ENCODE results near the gene TMPRSS12.

TMPRSS12 gene

DNA sequence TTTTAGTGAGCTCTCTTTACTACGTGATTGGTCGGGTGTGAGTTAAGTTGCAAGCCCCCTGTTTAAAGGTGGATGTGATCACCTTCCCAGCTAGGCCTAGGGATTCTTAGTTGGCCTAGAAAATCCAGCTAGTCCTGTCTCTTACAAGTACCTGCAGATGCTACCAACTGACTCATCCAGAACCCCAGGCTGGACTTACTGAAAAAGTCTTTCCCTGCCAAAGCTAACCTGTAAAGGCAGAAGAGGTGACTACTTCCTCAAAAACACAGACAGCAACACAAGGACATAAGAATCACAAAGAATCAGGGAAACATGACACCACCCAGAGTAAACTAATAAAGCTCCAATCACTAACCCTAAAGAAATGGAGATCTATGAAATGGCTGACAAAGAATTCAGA lies 70.5 kb downstream of the TMPRSS12 start:
- ATAC-seq (ENCODE audit: low read depth) (no peak), DNase-seq (ENCODE audit: low spot score) (no peak)
- H3K9me3 ChIP-seq (ENCODE audit: severe bottlenecking), result peaks cover 10% of the 10 kb centered on the region
- no peaks in the 10 kb centered on the region for H3K4me1 ChIP-seq (ENCODE audit: insufficient read depth, poor library complexity, severe bottlenecking)
- H3K27ac ChIP-seq (ENCODE audit: poor library complexity, severe bottlenecking), result no peak overlapping the region
- no peak overlapping the region for H3K4me3 ChIP-seq (ENCODE audit: severe bottlenecking)
- H3K36me3 ChIP-seq (ENCODE audit: low read depth), result no peaks in the 10 kb centered on the region
- H3K27me3 ChIP-seq (ENCODE audit: insufficient read depth, poor library complexity, severe bottlenecking), result no peaks in the 10 kb centered on the region
- TF ChIP-seq, protein P1, sequence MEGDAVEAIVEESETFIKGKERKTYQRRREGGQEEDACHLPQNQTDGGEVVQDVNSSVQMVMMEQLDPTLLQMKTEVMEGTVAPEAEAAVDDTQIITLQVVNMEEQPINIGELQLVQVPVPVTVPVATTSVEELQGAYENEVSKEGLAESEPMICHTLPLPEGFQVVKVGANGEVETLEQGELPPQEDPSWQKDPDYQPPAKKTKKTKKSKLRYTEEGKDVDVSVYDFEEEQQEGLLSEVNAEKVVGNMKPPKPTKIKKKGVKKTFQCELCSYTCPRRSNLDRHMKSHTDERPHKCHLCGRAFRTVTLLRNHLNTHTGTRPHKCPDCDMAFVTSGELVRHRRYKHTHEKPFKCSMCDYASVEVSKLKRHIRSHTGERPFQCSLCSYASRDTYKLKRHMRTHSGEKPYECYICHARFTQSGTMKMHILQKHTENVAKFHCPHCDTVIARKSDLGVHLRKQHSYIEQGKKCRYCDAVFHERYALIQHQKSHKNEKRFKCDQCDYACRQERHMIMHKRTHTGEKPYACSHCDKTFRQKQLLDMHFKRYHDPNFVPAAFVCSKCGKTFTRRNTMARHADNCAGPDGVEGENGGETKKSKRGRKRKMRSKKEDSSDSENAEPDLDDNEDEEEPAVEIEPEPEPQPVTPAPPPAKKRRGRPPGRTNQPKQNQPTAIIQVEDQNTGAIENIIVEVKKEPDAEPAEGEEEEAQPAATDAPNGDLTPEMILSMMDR (IDR thresholded peaks at IDR 0.05; ENCODE audit: poor library complexity, severe bottlenecking), result no peak

DNA sequence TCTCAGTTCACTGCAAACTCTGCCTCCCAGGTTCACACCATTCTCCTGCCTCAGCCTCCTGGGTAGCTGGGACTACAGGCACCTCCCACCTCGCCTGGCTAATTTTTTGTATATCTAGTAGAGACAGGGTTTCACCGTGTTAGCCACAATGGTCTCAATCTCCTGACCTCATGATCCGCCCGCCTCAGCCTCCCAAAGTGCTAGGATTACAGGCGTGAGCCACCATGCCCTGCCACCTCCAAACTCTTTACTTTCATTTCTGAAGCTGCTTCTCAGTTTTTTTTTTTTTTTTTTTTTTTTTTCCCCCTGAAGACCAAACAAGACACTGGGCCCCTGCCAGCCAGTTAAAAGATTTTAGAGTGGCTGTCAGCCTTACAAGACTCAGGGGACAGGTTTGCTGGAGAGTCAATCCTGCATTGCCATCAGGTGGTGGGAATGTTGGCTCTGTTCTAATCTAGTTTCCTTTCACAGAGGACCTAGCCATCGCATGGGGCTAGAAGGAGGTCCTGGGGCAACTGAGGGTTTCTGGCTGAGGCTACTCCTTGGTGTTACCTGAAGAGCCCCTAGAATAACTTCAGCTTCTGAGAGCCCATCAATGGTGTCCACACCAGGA lies 72.3 kb downstream of the TMPRSS12 start:
- Histone ChIP-seq H3K36me3 (ENCODE audit: low read depth) (no peaks in the 10 kb centered on the region), H3K27me3 (ENCODE audit: insufficient read depth, poor library complexity, severe bottlenecking) (no peaks in the 10 kb centered on the region), H3K9me3 (ENCODE audit: severe bottlenecking) (peaks cover 10% of the 10 kb centered on the region), H3K27ac (ENCODE audit: poor library complexity, severe bottlenecking) (no peak overlapping the region), H3K4me1 (ENCODE audit: insufficient read depth, poor library complexity, severe bottlenecking) (no peaks in the 10 kb centered on the region), H3K4me3 (ENCODE audit: severe bottlenecking) (no peak overlapping the region)
- ATAC-seq (ENCODE audit: low read depth) (no peak), DNase-seq (ENCODE audit: low spot score) (no peak)
- TF ChIP-seq, protein P1 (IDR thresholded peaks at IDR 0.05; ENCODE audit: poor library complexity, severe bottlenecking), result no peak

DNA sequence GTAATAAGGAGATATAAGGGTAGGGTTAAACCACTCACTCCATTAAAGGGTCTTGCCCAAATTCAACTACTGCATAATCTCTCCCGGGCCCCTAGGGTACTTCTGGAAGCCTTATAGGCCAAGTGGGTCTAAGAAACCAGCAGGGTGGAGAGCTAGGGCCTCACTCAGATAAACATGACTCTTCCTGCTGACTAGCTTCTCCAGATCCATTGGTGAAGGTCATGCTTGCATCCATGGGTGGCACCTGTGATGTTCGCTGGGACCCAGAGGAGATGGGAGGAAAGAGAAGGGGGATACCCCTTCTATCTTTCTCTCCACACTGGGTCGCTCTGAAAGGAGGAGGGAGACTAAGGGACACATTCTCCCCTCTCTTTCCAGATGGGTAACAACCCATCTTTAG lies 73.6 kb downstream of the TMPRSS12 start:
- H3K27me3 ChIP-seq (ENCODE audit: insufficient read depth, poor library complexity, severe bottlenecking), result no peaks in the 10 kb centered on the region
- H3K36me3 ChIP-seq (ENCODE audit: low read depth), result no peaks in the 10 kb centered on the region
- no peak overlapping the region for H3K27ac ChIP-seq (ENCODE audit: poor library complexity, severe bottlenecking)
- DNase-seq (ENCODE audit: low spot score), result no peak
- peaks cover 10% of the 10 kb centered on the region for H3K9me3 ChIP-seq (ENCODE audit: severe bottlenecking)
- TF ChIP-seq, protein P1 (IDR thresholded peaks at IDR 0.05; ENCODE audit: poor library complexity, severe bottlenecking), result no peak
- ATAC-seq (ENCODE audit: low read depth), result no peak
- no peak overlapping the region for H3K4me3 ChIP-seq (ENCODE audit: severe bottlenecking)
- H3K4me1 ChIP-seq (ENCODE audit: insufficient read depth, poor library complexity, severe bottlenecking), result no peaks in the 10 kb centered on the region

DNA sequence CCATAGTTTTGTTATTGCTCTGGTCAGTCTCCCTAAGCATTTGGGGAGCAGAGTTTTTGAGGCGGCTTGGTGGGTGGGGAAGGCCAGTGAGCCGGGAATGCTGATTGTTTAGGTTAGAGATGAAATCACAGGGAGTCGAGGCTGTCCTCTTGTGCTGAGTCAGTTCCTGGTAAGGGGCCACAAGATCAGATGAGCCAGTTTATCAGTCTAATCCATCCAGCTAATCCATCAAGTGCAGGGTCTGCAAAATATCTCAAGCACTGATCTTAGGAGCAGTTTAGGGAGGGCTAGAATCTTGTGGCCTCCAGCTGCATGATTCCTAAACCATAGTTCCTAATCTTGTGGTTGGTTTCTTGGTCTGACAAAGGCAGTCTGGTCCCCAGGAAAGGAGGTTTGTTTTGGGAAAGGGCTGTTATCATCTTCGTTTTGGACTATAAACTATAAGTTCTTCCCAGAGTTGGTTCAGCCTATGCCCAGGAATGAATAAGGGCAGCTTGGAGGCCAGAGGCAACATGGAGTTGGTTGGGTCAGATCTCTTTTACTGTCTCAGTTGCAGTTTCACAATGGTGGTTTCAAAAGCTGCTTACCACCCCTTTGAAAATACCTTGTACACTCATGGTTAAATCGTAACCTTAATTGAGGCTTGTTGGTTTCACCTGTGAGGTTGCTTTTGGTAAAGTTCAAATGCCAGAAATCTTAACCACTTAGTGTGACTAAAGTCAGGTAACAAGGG lies 76.0 kb downstream of the TMPRSS12 start:
- no peaks in the 10 kb centered on the region for H3K27me3 ChIP-seq (ENCODE audit: insufficient read depth, poor library complexity, severe bottlenecking)
- H3K9me3 ChIP-seq (ENCODE audit: severe bottlenecking), result peaks cover 5% of the 10 kb centered on the region
- H3K4me3 ChIP-seq (ENCODE audit: severe bottlenecking), result no peak overlapping the region
- no peaks in the 10 kb centered on the region for H3K36me3 ChIP-seq (ENCODE audit: low read depth)
- no peak overlapping the region for H3K27ac ChIP-seq (ENCODE audit: poor library complexity, severe bottlenecking)
- H3K4me1 ChIP-seq (ENCODE audit: insufficient read depth, poor library complexity, severe bottlenecking), result peaks cover 3% of the 10 kb centered on the region
- TF ChIP-seq, protein P1 (IDR thresholded peaks at IDR 0.05; ENCODE audit: poor library complexity, severe bottlenecking), result no peak
- no peak for DNase-seq (ENCODE audit: low spot score)
- ATAC-seq (ENCODE audit: low read depth), result no peak

DNA sequence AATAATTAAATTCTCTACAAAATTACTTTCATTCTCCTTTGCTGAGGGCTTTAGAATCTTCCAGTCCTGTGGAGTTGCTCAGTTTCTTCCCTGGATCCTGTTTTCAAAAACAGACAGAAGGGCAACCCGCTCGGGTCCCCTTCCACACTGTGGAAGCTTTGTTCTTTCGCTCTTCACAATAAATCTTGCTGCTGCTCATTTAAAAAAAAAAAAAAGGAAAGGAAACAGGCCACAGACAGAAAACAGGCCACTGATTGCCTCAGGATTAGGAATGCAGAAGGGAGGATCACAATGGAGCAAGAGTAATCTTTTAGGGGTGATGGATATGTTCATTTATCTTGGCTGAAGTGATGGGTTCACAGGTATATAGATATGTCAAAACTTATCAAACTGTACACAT lies 80.1 kb downstream of the TMPRSS12 start:
- ATAC-seq (ENCODE audit: low read depth) (no peak), DNase-seq (ENCODE audit: low spot score) (no peak)
- Histone ChIP-seq H3K4me3 (ENCODE audit: severe bottlenecking) (no peak overlapping the region), H3K4me1 (ENCODE audit: insufficient read depth, poor library complexity, severe bottlenecking) (peaks cover 8% of the 10 kb centered on the region), H3K36me3 (ENCODE audit: low read depth) (no peaks in the 10 kb centered on the region), H3K27me3 (ENCODE audit: insufficient read depth, poor library complexity, severe bottlenecking) (no peaks in the 10 kb centered on the region), H3K27ac (ENCODE audit: poor library complexity, severe bottlenecking) (no peak overlapping the region), H3K9me3 (ENCODE audit: severe bottlenecking) (no peaks in the 10 kb centered on the region)
- TF ChIP-seq, protein P1 (IDR thresholded peaks at IDR 0.05; ENCODE audit: poor library complexity, severe bottlenecking), result no peak
